ENCODE measurements around the gene CYP8B1.

DNA sequence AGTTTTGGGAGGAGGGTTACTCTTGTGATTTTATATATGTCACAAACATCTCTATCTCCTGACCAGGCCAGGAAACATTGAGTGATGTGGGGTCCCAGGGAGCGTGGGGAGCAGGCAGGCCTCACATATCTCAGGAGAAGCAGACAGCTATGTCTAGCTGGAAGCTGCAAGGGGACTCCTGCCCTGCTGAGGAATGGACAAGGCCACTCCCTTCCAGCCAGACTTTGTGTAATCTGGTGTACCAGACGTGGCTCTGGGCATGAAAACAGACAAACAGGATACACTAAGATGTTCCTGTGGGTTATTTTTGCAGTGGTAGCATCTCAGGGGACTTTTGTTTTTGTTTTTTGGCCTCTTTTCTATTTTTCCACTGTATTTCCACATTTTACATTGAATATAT is 23.2 kb downstream of the CYP8B1 start:
- TF ChIP-seq L3MBTL2 (conservative IDR thresholded peaks at IDR 0.05), result no peak
- TF ChIP-seq ELF4 (IDR thresholded peaks at IDR 0.05), result no peak
